Adrenal gland (tissue), 5 donors: ENCODE measurements around the gene RPUSD4.

Source experiments
- POLR2A ChIP-seq, 2 donors: fragments of 450-650 bp; IDR thresholded peaks; one replicate each; pipeline ENCODE4 v1.6.1; 2017; ENCODE audit warnings: antibody characterized with exemption in 2 of 2, mild to moderate bottlenecking in 2 of 2, moderate library complexity in 1 of 2
- TF ChIP-seq, protein P1 (sequence below), 6 experiments: fragments of 450-650 bp in 4 of 6; fragments of 200-600 bp in 2 of 6; sonication (generic) in 1 of 6; IDR thresholded peaks; 1 replicate in 5 of 6; 2 replicates in 1 of 6; pipeline versions ENCODE4 v1.5.1 to v1.8.0; 2016 to 2021; ENCODE audit warnings: antibody characterized with exemption in 6 of 6, mild to moderate bottlenecking in 2 of 6, moderate library complexity in 1 of 6
- donor health status: DM: no; HTN: no; CAD: no.

DNA sequence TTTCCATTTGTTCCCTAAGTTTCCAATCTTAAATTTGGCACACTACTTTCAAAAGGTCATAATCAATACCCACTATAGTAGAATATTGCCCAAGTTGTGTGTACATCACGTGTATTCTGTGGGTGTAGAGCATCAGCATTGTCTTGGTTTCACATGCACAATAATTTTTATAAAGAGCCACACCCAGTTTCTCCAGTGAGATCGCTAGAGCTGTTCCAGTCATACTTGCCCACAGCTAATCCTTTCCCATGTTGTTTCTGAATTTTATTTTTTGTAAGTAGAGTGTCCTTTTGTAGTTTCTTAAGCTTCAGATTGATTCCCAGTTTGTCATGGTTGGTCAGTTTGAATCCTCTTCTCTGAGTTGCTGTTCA is 13.8 kb upstream of the RPUSD4 start:
- TF ChIP-seq POLR2A (IDR thresholded peaks at IDR 0.05) = no peak
- TF ChIP-seq, protein P1, sequence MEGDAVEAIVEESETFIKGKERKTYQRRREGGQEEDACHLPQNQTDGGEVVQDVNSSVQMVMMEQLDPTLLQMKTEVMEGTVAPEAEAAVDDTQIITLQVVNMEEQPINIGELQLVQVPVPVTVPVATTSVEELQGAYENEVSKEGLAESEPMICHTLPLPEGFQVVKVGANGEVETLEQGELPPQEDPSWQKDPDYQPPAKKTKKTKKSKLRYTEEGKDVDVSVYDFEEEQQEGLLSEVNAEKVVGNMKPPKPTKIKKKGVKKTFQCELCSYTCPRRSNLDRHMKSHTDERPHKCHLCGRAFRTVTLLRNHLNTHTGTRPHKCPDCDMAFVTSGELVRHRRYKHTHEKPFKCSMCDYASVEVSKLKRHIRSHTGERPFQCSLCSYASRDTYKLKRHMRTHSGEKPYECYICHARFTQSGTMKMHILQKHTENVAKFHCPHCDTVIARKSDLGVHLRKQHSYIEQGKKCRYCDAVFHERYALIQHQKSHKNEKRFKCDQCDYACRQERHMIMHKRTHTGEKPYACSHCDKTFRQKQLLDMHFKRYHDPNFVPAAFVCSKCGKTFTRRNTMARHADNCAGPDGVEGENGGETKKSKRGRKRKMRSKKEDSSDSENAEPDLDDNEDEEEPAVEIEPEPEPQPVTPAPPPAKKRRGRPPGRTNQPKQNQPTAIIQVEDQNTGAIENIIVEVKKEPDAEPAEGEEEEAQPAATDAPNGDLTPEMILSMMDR (IDR thresholded peaks at IDR 0.05) = no peak
